ENCODE results near the gene CCNYL1. TPM values are rescaled to one million over a fixed set of nuclear protein-coding genes. Genes with fewer than 3 reads are reported as not detected.

Gene CCNYL1
- total RNA-seq, 2 experiments from 2014 or later = 8.7 to 11.1 TPM

DNA sequence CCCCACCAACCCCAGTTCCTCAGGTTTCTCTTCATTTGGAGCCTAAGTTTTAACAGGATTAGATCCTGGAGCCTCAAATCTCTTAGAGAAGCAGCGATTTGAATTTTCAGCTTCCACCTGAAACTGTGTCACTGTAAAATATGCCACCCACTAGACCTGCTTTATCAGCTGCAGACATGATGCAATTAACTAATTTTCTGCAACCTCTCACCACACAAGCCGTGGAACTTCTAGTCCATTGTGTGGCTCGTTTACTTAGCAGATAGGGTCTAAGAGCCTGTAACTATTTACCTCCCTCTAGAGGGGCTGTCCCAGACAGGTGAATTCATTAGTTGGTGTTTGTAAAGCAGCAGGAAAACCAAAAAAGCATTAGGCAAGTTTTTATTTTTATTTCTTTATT lies 89.8 kb downstream of the CCNYL1 start:
- TF ChIP-seq, protein P1, sequence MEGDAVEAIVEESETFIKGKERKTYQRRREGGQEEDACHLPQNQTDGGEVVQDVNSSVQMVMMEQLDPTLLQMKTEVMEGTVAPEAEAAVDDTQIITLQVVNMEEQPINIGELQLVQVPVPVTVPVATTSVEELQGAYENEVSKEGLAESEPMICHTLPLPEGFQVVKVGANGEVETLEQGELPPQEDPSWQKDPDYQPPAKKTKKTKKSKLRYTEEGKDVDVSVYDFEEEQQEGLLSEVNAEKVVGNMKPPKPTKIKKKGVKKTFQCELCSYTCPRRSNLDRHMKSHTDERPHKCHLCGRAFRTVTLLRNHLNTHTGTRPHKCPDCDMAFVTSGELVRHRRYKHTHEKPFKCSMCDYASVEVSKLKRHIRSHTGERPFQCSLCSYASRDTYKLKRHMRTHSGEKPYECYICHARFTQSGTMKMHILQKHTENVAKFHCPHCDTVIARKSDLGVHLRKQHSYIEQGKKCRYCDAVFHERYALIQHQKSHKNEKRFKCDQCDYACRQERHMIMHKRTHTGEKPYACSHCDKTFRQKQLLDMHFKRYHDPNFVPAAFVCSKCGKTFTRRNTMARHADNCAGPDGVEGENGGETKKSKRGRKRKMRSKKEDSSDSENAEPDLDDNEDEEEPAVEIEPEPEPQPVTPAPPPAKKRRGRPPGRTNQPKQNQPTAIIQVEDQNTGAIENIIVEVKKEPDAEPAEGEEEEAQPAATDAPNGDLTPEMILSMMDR (IDR thresholded peaks at IDR 0.05) = no peak
- Histone ChIP-seq H3K27me3 (ENCODE audit: control insufficient read depth in 1 of 2, insufficient read depth in 2 of 2, low read length in 2 of 2) (no peaks in the 10 kb centered on the region), H3K36me3 (ENCODE audit: insufficient read depth, low read length) (no peaks in the 10 kb centered on the region), H3K4me3 (ENCODE audit: low read length) (no peak overlapping the region), H3K9me3 (ENCODE audit: control insufficient read depth in 1 of 2, insufficient read depth in 1 of 2, low read length in 2 of 2) (no peaks in the 10 kb centered on the region), H3K27ac (ENCODE audit: low read depth in 1 of 2, low read length in 2 of 2) (no peak overlapping the region), H3K4me1 (ENCODE audit: insufficient read depth, low read length) (no peaks in the 10 kb centered on the region)
- Mint-ChIP-seq H3K27ac (no peak overlapping the region), H3K36me3 (ENCODE audit: low read depth) (no peaks in the 10 kb centered on the region), H3K9me3 (no peaks in the 10 kb centered on the region), H3K4me3 (no peak overlapping the region), H3K27me3 (no peaks in the 10 kb centered on the region), H3K4me1 (ENCODE audit: low read depth) (no peaks in the 10 kb centered on the region)
- POLR2A ChIA-PET = interaction anchor here (1.0 kb wide), 1 partner anchor 10 kb away, joined by 3 read pairs; no protein-coding TSS in a partner anchor
- ATAC-seq (ENCODE audit: poor library complexity) (no peak), DNase-seq (no peak)
- intact Hi-C loops (cut with DNase I, micrococcal nuclease) = no loop called here
- CTCF ChIA-PET = no interaction called here

DNA sequence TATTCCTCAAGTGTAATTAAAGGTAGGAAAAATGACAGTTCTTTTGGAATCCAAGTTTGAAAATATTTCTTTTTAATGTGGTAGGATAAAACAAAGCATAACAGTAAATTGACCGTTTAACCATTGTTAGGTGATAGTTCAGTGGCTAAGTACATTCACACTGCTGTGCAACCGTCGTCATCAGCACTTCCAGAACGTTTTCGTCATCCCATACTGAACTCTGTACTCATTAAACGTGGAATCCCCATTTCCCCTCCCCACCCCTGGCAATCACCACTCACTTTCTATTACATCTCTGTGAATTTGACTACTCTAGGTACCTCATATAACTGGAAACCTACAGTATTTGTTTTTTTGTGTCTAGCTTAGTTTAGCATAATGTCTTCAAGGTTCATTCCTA lies 91.2 kb downstream of the CCNYL1 start:
- H3K4me1 ChIP-seq (ENCODE audit: insufficient read depth, low read length) = no peaks in the 10 kb centered on the region
- H3K4me3 ChIP-seq (ENCODE audit: low read length) = no peak overlapping the region
- ChIA-PET POLR2A (no interaction called here), CTCF (no interaction called here)
- TF ChIP-seq, protein P1 (IDR thresholded peaks at IDR 0.05) = no peak
- H3K9me3 ChIP-seq (ENCODE audit: control insufficient read depth in 1 of 2, insufficient read depth in 1 of 2, low read length in 2 of 2) = no peaks in the 10 kb centered on the region
- ATAC-seq (ENCODE audit: poor library complexity) = no peak
- H3K4me3 Mint-ChIP-seq = no peak overlapping the region
- no peaks in the 10 kb centered on the region for H3K9me3 Mint-ChIP-seq
- no peaks in the 10 kb centered on the region for H3K27me3 Mint-ChIP-seq
- H3K36me3 Mint-ChIP-seq (ENCODE audit: low read depth) = no peaks in the 10 kb centered on the region
- H3K27ac ChIP-seq (ENCODE audit: low read depth in 1 of 2, low read length in 2 of 2) = no peak overlapping the region
- no peaks in the 10 kb centered on the region for H3K27me3 ChIP-seq (ENCODE audit: control insufficient read depth in 1 of 2, insufficient read depth in 2 of 2, low read length in 2 of 2)
- no peak overlapping the region for H3K27ac Mint-ChIP-seq
- intact Hi-C loops (cut with DNase I, micrococcal nuclease) = no loop called here
- H3K36me3 ChIP-seq (ENCODE audit: insufficient read depth, low read length) = no peaks in the 10 kb centered on the region
- H3K4me1 Mint-ChIP-seq (ENCODE audit: low read depth) = no peaks in the 10 kb centered on the region
- no peak for DNase-seq

Other genes with a start within 250 kb of the CCNYL1 start
- 10 to 100 TPM; 62.5 to 67.1 TPM for gene CREB1, start 181.7 kb upstream of the CCNYL1 start, total RNA-seq
- 10 to 100 TPM; 10.8 to 11.9 TPM for gene METTL21A, start 86.2 kb upstream of the CCNYL1 start, total RNA-seq
- gene FZD5, start 58.3 kb downstream of the CCNYL1 start, total RNA-seq = under 1 TPM; 0.19 to 0.25 TPM